GM19351 (cell line): Measurements from ENCODE around the gene F7.

Experiments used
- ATAC-seq: cut with Tn5 transposase; IDR thresholded peaks from one replicate; pipeline ENCODE4 v1.9.1; 2021; ENCODE audit warnings: mild to moderate bottlenecking, moderate library complexity; ENCODE audit not compliant: unreplicated experiment

The F7 gene

GRCh38 chr13:113129921-113130750 is 24.5 kb downstream of the F7 start:
- no peak for ATAC-seq

- no peak for ATAC-seq
Observed at GRCh38 chr13:113135281-113135760, 29.7 kb downstream of the F7 start.

GRCh38 chr13:113137691-113138298 is 32.2 kb downstream of the F7 start:
- no peak for ATAC-seq

- ATAC-seq, result no peak
Observed at GRCh38 chr13:113138792-113139551, 33.4 kb downstream of the F7 start.

GRCh38 chr13:113139577-113139976 is 34.0 kb downstream of the F7 start:
- no peak for ATAC-seq

GRCh38 chr13:113140677-113141600 is 35.3 kb downstream of the F7 start:
- no peak for ATAC-seq

- ATAC-seq, result no peak
Observed at GRCh38 chr13:113141601-113141970, 36.0 kb downstream of the F7 start.

- no peak for ATAC-seq
Observed at GRCh38 chr13:113142876-113143275, 37.3 kb downstream of the F7 start.

GRCh38 chr13:113143466-113144254 is 38.1 kb downstream of the F7 start:
- no peak for ATAC-seq

- ATAC-seq, result no peak
Observed at GRCh38 chr13:113144255-113144629, 38.7 kb downstream of the F7 start.

- no peak for ATAC-seq
Observed at GRCh38 chr13:113145496-113145895, 39.9 kb downstream of the F7 start.

- ATAC-seq, result no peak
Observed at GRCh38 chr13:113145911-113146598, 40.5 kb downstream of the F7 start.

- ATAC-seq, result no peak
Observed at GRCh38 chr13:113146750-113147149, 41.2 kb downstream of the F7 start.

- ATAC-seq, result no peak
Observed at GRCh38 chr13:113147206-113147605, 41.6 kb downstream of the F7 start.

GRCh38 chr13:113148407-113148806 is 42.8 kb downstream of the F7 start:
- ATAC-seq, result no peak

GRCh38 chr13:113148940-113149503 is 43.4 kb downstream of the F7 start:
- ATAC-seq, result no peak

- no peak for ATAC-seq
Observed at GRCh38 chr13:113149711-113150549, 44.3 kb downstream of the F7 start.
